Endothelial cell of umbilical vein (primary cell): ENCODE results near the gene LAMP1.

Source experiments
- EZH2 ChIP-seq: IDR thresholded peaks from 2 replicates; pipeline ENCODE4 v1.6.1; 2012; ENCODE audit warnings: borderline replicate concordance, low read depth, mild to moderate bottlenecking, moderate library complexity, low read length, inconsistent platforms; ENCODE audit not compliant: severe bottlenecking
- GATA2 ChIP-seq: IDR thresholded peaks from 2 replicates; pipeline ENCODE4 v1.7.0; 2011; ENCODE audit warnings: low read depth, mild to moderate bottlenecking, moderate library complexity, mixed read lengths, low read length; ENCODE audit not compliant: insufficient read length, insufficient read depth
- POLR2A ChIP-seq: IDR thresholded peaks from 2 replicates; pipeline ENCODE4 v1.6.1; 2012; ENCODE audit warnings: low read depth, mild to moderate bottlenecking, control low read depth, low read length
- POLR2AphosphoS5 ChIP-seq: IDR thresholded peaks from 2 replicates; pipeline ENCODE4 v1.6.1; 2012; ENCODE audit warnings: low read depth, mild to moderate bottlenecking, control low read depth, low read length, moderate library complexity; ENCODE audit not compliant: insufficient read depth
- TF ChIP-seq, protein P1 (sequence below), 2 donors: IDR thresholded peaks; 1 replicate in 1 of 2; 2 replicates in 1 of 2; pipeline ENCODE4 v1.5.1; 2011; ENCODE audit warnings: low read length in 2 of 2, mild to moderate bottlenecking in 2 of 2, moderate library complexity in 2 of 2, control low read depth in 1 of 2, inconsistent platforms in 1 of 2, low read depth in 1 of 2; ENCODE audit not compliant: insufficient read depth in 1 of 2; ENCODE audit errors: extremely low read depth in 1 of 2
- TF ChIP-seq, protein P2 (sequence below): IDR thresholded peaks from 2 replicates; pipeline ENCODE4 v1.6.1; 2011; ENCODE audit not compliant: insufficient read depth, insufficient read length

DNA sequence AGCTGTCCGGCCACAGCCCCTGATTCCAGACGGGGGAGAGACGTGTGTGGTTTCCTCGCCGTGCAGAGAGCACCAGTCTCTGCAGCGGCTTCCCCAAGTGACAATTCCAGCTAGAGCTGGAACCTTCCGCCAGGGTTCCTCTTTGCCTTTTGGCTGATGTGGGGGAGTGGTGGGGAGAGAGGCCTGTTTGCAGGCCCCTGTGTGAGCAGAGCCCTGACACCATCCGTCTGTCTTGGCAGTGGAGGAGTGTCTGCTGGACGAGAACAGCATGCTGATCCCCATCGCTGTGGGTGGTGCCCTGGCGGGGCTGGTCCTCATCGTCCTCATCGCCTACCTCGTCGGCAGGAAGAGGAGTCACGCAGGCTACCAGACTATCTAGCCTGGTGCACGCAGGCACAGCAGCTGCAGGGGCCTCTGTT, 25.0 kb downstream of the LAMP1 start:
- TF ChIP-seq, protein P1, sequence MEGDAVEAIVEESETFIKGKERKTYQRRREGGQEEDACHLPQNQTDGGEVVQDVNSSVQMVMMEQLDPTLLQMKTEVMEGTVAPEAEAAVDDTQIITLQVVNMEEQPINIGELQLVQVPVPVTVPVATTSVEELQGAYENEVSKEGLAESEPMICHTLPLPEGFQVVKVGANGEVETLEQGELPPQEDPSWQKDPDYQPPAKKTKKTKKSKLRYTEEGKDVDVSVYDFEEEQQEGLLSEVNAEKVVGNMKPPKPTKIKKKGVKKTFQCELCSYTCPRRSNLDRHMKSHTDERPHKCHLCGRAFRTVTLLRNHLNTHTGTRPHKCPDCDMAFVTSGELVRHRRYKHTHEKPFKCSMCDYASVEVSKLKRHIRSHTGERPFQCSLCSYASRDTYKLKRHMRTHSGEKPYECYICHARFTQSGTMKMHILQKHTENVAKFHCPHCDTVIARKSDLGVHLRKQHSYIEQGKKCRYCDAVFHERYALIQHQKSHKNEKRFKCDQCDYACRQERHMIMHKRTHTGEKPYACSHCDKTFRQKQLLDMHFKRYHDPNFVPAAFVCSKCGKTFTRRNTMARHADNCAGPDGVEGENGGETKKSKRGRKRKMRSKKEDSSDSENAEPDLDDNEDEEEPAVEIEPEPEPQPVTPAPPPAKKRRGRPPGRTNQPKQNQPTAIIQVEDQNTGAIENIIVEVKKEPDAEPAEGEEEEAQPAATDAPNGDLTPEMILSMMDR (IDR thresholded peaks at IDR 0.05; ENCODE audit: extremely low read depth in 1 of 2, insufficient read depth in 1 of 2, low read depth in 1 of 2, low read length in 2 of 2), result no peak
- TF ChIP-seq POLR2AphosphoS5 (no peak), POLR2A (no peak), EZH2 (no peak), GATA2 (no peak)
- TF ChIP-seq, protein P2, sequence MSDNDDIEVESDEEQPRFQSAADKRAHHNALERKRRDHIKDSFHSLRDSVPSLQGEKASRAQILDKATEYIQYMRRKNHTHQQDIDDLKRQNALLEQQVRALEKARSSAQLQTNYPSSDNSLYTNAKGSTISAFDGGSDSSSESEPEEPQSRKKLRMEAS, result no peak
